Cardiac fibroblast (primary cell): ENCODE results near the gene EYS.
A peak's percentile ranks its signal among the peaks of the same experiment; 100 is the strongest.

Source experiments
- DNase-seq, 2 donors: peaks; one replicate each; pipeline versions ENCODE4 v3.0.0 to v3.0.0-alpha.2; 2010; ENCODE audit warnings: low read depth in 2 of 2
- H3K4me3 ChIP-seq, 2 donors: replicated peaks in 1 of 2; 1 replicate in 1 of 2; 2 replicates in 1 of 2; pipeline ENCODE4 v1.5.1; 2011; ENCODE audit warnings: low read depth in 2 of 2, low read length in 2 of 2, mild to moderate bottlenecking in 2 of 2, moderate library complexity in 1 of 2
- CTCF ChIP-seq: IDR thresholded peaks from one replicate; pipeline ENCODE4 v1.5.1; 2011; ENCODE audit warnings: low read depth, mild to moderate bottlenecking, low read length, inconsistent platforms

Gene EYS

GRCh38 chr6:64437996-64438395, 1269.0 kb downstream of the EYS start:
- no peak for TF ChIP-seq CTCF

GRCh38 chr6:64429926-64430325, 1277.1 kb downstream of the EYS start:
- H3K4me3 ChIP-seq = no peak overlapping the region
- no peak for TF ChIP-seq CTCF
- no peak for DNase-seq

More at GRCh38 chr6:64437996-64438395, 1269.0 kb downstream of the EYS start:
- no peak for DNase-seq
- H3K4me3 ChIP-seq = no peak overlapping the region

GRCh38 chr6:64428186-64428585, 1278.8 kb downstream of the EYS start:
- peak in 1 of 2 donors; percentile 17 for DNase-seq
- H3K4me3 ChIP-seq = no peak overlapping the region
- no peak for TF ChIP-seq CTCF

- H3K4me3 ChIP-seq = no peak overlapping the region
- no peak for TF ChIP-seq CTCF
- peak in 1 of 2 donors; percentile 54 for DNase-seq
Measured at GRCh38 chr6:64415926-64416325, 1291.1 kb downstream of the EYS start.

- H3K4me3 ChIP-seq = no peak overlapping the region
- TF ChIP-seq CTCF = no peak
- no peak for DNase-seq
Measured at GRCh38 chr6:64411226-64411625, 1295.8 kb downstream of the EYS start.

- no peak for DNase-seq
- TF ChIP-seq CTCF = no peak
- no peak overlapping the region for H3K4me3 ChIP-seq
Measured at GRCh38 chr6:64409948-64410347, 1297.1 kb downstream of the EYS start.

GRCh38 chr6:64404396-64404795, 1302.6 kb downstream of the EYS start:
- DNase-seq = no peak
- H3K4me3 ChIP-seq = no peak overlapping the region
- TF ChIP-seq CTCF = no peak
